Smooth muscle cell (in vitro differentiated cells): ENCODE results near the gene PSMD2. TPM values are rescaled to one million over a fixed set of nuclear protein-coding genes. Genes with fewer than 3 reads are reported as not detected.

Source experiments
- DNase-seq: peaks from one replicate; lab custom pipeline; 2025; ENCODE audit not compliant: unreplicated experiment; lab: John Stamatoyannopoulos, UW
- H2AFZ ChIP-seq: fragments of 200-600 bp; sonication (generic); 2 replicates; pipeline ENCODE4 v1.6.0; 2016; ENCODE audit warnings: antibody characterized with exemption, low read depth, mild to moderate bottlenecking
- H3F3A ChIP-seq: fragments of 200-600 bp; sonication (generic); 2 replicates; pipeline ENCODE4 v1.6.0; 2017; ENCODE audit warnings: antibody characterized with exemption, low read depth
- H3K27ac ChIP-seq: fragments of 200-600 bp; sonication (generic); 2 replicates; pipeline ENCODE4 v1.5.1; 2016; ENCODE audit warnings: low read depth, mild to moderate bottlenecking
- H3K27me3 ChIP-seq: fragments of 200-600 bp; sonication (generic); 2 replicates; pipeline ENCODE4 v1.6.1; 2016; ENCODE audit warnings: low read depth, mild to moderate bottlenecking
- H3K36me3 ChIP-seq: fragments of 200-600 bp; sonication (generic); 2 replicates; pipeline ENCODE4 v1.5.1; 2016; ENCODE audit warnings: low read depth
- H3K4me1 ChIP-seq: fragments of 200-600 bp; sonication (generic); 2 replicates; pipeline ENCODE4 v1.5.1; 2016; ENCODE audit warnings: low read depth
- H3K4me2 ChIP-seq: fragments of 200-600 bp; sonication (generic); 2 replicates; pipeline ENCODE4 v1.6.0; 2016; ENCODE audit warnings: mild to moderate bottlenecking
- H3K4me3 ChIP-seq: fragments of 200-600 bp; sonication (generic); 2 replicates; pipeline ENCODE4 v1.5.1; 2016; ENCODE audit warnings: mild to moderate bottlenecking
- H3K79me2 ChIP-seq: fragments of 200-600 bp; sonication (generic); 2 replicates; pipeline ENCODE4 v1.6.0; 2016; ENCODE audit warnings: low read depth, mild to moderate bottlenecking
- H3K9ac ChIP-seq: fragments of 200-600 bp; sonication (generic); 2 replicates; pipeline ENCODE4 v1.6.0; 2016; ENCODE audit warnings: low read depth
- H3K9me3 ChIP-seq: fragments of 200-600 bp; sonication (generic); replicated peaks from 2 replicates; pipeline ENCODE4 v1.5.1; 2016; ENCODE audit warnings: low read depth
- H4K20me1 ChIP-seq: fragments of 200-600 bp; sonication (generic); 2 replicates; pipeline ENCODE4 v1.6.0; 2016; ENCODE audit warnings: low read depth
- WGBS: methylation state at CpG from one replicate; pipeline ENCODE4 v1.1.7; 2016; ENCODE audit warnings: low lambda C conversion rate; 5-methylcytosine and 5-hydroxymethylcytosine counted together
- polyA plus RNA-seq: library from polyadenylated mRNA; unstranded; fragments of >200 nt; fragmentation: Nextera tagmentation; extraction: Ambion mirVana; gene quantifications from 2 replicates; pipeline ENCODE4 v1.2.1, GENCODE V29; 2016
- total RNA-seq: library from RNA; depleted of rRNA; stranded (reverse); fragments of >200 nt; gene quantifications from 2 replicates; pipeline ENCODE4 v1.2.3, GENCODE V29; 2014
- TF ChIP-seq, protein P1 (sequence below): fragments of 200-600 bp; sonication (generic); IDR thresholded peaks from 2 replicates; pipeline ENCODE4 v1.5.1; 2017; ENCODE audit warnings: borderline replicate concordance, mild to moderate bottlenecking, antibody characterized with exemption; ENCODE audit not compliant: insufficient read depth, poor library complexity, severe bottlenecking

Gene PSMD2
- total and polyA plus RNA-seq, 2 experiments from 2014 or later: 315 to 356 TPM

DNA sequence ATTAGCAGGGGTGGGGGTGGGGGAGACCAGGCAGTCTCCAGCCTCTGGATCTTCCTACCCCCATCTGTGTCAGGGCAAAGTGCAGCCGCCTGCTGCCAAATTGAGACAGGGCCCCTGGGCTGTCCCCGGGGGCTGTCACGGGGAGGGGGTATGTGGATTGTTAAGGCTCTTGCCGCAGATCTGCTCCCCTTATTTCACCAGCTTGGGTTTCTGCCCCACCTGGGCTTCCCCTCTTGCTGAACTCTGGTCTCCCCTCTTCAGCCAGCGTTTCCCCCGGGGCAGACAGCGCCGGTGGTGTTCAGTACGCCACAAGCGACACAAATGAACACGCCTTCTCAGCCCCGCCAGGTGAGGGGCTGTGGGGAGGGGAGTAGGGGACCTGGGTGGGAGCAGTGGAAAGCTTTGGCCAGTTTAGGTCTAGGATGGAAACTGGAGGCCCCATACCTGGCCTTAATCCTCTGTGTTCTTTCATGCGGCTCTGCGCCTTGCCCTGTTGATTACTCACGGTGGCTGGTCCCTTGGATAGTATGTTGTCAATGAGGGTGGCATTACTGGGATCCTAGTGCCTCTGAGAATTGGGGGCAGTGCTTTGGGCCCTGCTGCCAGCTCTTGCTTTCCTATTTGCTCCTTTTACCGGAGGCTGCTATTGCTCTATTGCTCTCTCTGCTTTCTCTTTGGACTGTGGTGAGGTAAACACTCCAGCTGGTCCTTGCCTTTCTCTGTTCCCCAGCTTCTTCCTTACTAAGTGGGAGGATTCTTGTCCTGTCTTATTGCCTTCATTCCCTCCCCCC is 17.0 kb downstream of the PSMD2 start:
- H3K4me2 ChIP-seq: peak overlapping the region; percentile 96
- H3K9me3 ChIP-seq: no peaks in the 10 kb centered on the region
- no peaks in the 10 kb centered on the region for H3K27me3 ChIP-seq
- no peak overlapping the region for H2AFZ ChIP-seq
- peaks cover 61% of the 10 kb centered on the region for H4K20me1 ChIP-seq
- H3K36me3 ChIP-seq: no peaks in the 10 kb centered on the region
- peak overlapping the region; percentile 97 for H3K9ac ChIP-seq
- peak overlapping the region; percentile 96 for H3K4me3 ChIP-seq
- H3K27ac ChIP-seq: peak overlapping the region; percentile 95
- H3F3A ChIP-seq: peaks cover 22% of the 10 kb centered on the region
- WGBS: 39% methylated on average over 16 of the region's 16 CpGs
- H3K79me2 ChIP-seq: peaks cover 60% of the 10 kb centered on the region
- TF ChIP-seq, protein P1, sequence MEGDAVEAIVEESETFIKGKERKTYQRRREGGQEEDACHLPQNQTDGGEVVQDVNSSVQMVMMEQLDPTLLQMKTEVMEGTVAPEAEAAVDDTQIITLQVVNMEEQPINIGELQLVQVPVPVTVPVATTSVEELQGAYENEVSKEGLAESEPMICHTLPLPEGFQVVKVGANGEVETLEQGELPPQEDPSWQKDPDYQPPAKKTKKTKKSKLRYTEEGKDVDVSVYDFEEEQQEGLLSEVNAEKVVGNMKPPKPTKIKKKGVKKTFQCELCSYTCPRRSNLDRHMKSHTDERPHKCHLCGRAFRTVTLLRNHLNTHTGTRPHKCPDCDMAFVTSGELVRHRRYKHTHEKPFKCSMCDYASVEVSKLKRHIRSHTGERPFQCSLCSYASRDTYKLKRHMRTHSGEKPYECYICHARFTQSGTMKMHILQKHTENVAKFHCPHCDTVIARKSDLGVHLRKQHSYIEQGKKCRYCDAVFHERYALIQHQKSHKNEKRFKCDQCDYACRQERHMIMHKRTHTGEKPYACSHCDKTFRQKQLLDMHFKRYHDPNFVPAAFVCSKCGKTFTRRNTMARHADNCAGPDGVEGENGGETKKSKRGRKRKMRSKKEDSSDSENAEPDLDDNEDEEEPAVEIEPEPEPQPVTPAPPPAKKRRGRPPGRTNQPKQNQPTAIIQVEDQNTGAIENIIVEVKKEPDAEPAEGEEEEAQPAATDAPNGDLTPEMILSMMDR: no peak
- no peak for DNase-seq
- H3K4me1 ChIP-seq: peaks cover 22% of the 10 kb centered on the region

DNA sequence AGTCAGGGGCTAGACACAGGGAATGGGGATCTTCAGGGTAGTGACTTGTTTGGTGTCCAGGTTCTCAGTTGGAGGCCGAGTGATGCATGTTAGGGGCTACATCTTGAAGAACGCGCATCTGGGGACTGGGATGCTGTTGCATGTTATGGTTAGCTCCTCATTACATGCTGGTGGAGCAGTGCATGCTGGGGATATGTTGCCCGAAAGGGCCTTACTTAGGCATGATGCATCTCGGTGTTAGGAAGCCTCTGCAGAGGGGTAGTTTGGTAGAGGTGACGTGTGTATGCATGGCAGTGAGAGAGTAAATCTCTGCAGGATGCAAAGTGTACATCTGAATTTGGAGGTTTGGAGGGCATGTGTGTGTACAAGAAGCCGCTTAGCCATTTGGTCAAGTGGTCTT is 17.8 kb downstream of the PSMD2 start:
- Histone ChIP-seq H3K4me1 (peaks cover 22% of the 10 kb centered on the region), H4K20me1 (peaks cover 68% of the 10 kb centered on the region), H3K27me3 (no peaks in the 10 kb centered on the region), H3K9ac (peak overlapping the region; percentile 97), H3K36me3 (no peaks in the 10 kb centered on the region), H3K4me3 (peak overlapping the region; percentile 96), H3K27ac (peak overlapping the region; percentile 95), H3K79me2 (peaks cover 67% of the 10 kb centered on the region), H2AFZ (no peak overlapping the region), H3K9me3 (no peaks in the 10 kb centered on the region), H3F3A (peaks cover 22% of the 10 kb centered on the region), H3K4me2 (peak overlapping the region; percentile 96)
- WGBS: 87% methylated on average over 7 of the region's 7 CpGs
- TF ChIP-seq, protein P1: no peak
- no peak for DNase-seq

DNA sequence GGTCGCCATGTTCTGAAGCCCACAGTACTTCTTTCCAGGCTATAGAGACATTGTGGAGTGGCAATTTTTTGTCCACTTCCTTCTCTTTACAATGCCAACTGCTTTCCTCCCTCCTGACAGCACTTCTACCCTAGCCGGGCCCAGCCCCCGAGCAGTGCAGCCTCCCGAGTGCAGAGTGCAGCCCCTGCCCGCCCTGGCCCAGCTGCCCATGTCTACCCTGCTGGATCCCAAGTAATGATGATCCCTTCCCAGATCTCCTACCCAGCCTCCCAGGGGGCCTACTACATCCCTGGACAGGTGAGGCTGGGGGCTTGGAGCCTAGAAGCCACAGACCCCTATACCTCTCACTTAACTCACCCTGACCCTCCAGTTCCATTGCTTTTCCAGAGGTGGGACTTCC is 18.2 kb downstream of the PSMD2 start:
- DNase-seq: no peak
- H3K4me3 ChIP-seq: peak overlapping the region; percentile 96
- H3K27me3 ChIP-seq: no peaks in the 10 kb centered on the region
- WGBS: 95% methylated on average over 5 of the region's 5 CpGs
- H3K4me1 ChIP-seq: peaks cover 22% of the 10 kb centered on the region
- H3K9ac ChIP-seq: no peak overlapping the region
- H3K27ac ChIP-seq: peak overlapping the region; percentile 95
- TF ChIP-seq, protein P1: no peak
- H3K36me3 ChIP-seq: no peaks in the 10 kb centered on the region
- no peaks in the 10 kb centered on the region for H3K9me3 ChIP-seq
- H4K20me1 ChIP-seq: peaks cover 72% of the 10 kb centered on the region
- H3K4me2 ChIP-seq: peak overlapping the region; percentile 96
- no peak overlapping the region for H2AFZ ChIP-seq
- peaks cover 22% of the 10 kb centered on the region for H3F3A ChIP-seq
- peaks cover 71% of the 10 kb centered on the region for H3K79me2 ChIP-seq

DNA sequence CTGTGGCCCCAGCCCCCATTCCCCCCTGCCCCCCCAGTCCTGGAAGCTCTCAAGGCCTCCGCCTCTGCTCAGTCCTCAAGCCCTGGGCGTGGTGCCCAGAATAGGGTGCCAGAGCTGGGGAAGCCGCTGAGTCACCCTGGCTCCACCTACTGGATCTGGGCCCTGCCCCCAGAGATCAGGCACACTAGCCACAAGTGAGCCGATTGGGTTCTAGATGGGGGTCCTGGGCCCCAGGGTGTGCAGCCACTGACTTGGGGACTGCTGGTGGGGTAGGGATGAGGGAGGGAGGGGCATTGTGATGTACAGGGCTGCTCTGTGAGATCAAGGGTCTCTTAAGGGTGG is 21.0 kb downstream of the PSMD2 start:
- WGBS: 4% methylated on average over 4 of the region's 4 CpGs
- Histone ChIP-seq H3K4me2 (peak overlapping the region; percentile 80), H3F3A (peaks cover 22% of the 10 kb centered on the region), H3K9me3 (no peaks in the 10 kb centered on the region), H3K36me3 (peaks cover 18% of the 10 kb centered on the region), H3K4me1 (peaks cover 22% of the 10 kb centered on the region), H3K9ac (peak overlapping the region; percentile 47), H4K20me1 (peaks cover 100% of the 10 kb centered on the region), H3K27me3 (no peaks in the 10 kb centered on the region), H3K79me2 (peaks cover 91% of the 10 kb centered on the region), H3K27ac (peak overlapping the region; percentile 95), H3K4me3 (no peak overlapping the region), H2AFZ (no peak overlapping the region)
- TF ChIP-seq, protein P1: no peak
- peak; percentile 63 for DNase-seq
